HG02943 (cell line): ENCODE results near the gene EZH2.

Source experiments
- ATAC-seq: cut with Tn5 transposase; IDR thresholded peaks from one replicate; pipeline ENCODE4 v1.9.1; 2021; ENCODE audit warnings: mild to moderate bottlenecking, low read depth, moderate library complexity; ENCODE audit not compliant: unreplicated experiment

Gene EZH2

DNA sequence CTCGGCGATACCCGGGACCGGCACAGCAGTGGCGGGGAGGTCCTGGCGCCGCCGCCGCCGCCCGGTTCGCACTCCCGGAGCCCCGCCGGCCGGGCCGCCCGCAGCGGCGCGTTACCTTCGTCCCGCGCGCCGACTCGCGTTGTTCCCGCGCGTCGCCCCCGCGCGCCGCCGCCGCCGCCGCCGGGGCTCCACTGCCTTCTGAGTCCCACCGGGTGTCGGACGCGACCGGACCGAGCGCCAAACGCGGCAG is at the start of gene EZH2:
TSS of gene EZH2 (minus strand) at position 243 of the 250 bp plus-strand sequence. CDS start 36,993 bp downstream, outside the sequence.
- ATAC-seq, result no peak

DNA sequence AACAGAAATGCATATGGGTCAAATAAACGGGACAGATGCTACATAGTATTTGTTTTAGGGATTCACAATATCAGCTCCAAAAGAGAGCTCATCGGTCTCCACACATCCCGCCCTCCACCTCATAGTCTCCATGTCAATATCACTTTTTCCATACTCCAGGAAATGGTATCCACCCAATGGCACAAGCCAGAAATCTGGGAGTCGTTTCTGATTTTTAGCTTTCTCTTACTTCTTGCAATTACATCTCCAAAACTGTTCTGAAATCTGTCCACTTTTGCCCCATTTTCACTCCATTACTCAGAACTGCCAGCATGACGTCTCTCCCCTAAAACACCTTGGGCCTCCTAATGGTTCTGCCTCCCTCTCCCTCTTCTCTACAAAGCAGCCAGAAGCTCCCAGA is 47.4 kb upstream of the EZH2 start:
- ATAC-seq, result no peak

DNA sequence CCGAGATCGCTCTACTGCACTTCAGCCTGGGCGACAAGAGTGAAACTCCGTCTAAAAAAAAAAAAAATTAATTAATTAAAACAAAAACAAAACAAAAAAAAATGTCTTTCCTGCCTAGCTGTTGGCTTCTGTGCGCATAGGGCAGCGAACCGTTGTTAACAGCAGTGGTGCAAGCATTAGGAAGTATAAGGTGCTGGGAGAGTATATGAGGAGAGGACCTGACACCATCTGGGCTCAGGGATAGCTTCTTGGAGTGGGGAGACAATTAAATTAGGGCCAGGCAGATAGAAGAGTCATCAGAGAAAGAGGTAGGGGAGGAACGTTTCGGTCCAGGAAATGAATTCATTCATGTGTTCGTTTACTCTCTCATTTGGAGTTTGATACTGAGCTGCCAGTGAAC is 46.2 kb upstream of the EZH2 start:
- no peak for ATAC-seq

DNA sequence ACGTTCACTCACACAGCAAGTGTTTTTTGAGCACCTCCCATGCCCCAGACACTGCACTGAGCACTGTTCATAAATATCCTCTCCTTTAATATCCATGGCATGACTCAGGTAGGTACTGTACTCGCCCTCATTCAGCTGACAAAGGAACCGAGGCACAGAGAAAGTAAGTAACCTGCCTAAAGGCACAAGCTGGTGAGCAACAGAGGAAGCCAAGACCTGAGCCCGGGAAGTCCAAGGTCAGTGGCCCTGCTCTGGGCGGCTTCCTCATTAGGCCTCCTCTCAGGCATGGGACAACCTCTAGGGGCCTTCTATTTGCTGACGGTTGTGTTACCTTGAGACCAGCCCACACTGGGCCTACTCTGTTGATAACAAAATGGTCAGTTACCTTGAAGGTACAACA is 45.1 kb upstream of the EZH2 start:
- no peak for ATAC-seq

DNA sequence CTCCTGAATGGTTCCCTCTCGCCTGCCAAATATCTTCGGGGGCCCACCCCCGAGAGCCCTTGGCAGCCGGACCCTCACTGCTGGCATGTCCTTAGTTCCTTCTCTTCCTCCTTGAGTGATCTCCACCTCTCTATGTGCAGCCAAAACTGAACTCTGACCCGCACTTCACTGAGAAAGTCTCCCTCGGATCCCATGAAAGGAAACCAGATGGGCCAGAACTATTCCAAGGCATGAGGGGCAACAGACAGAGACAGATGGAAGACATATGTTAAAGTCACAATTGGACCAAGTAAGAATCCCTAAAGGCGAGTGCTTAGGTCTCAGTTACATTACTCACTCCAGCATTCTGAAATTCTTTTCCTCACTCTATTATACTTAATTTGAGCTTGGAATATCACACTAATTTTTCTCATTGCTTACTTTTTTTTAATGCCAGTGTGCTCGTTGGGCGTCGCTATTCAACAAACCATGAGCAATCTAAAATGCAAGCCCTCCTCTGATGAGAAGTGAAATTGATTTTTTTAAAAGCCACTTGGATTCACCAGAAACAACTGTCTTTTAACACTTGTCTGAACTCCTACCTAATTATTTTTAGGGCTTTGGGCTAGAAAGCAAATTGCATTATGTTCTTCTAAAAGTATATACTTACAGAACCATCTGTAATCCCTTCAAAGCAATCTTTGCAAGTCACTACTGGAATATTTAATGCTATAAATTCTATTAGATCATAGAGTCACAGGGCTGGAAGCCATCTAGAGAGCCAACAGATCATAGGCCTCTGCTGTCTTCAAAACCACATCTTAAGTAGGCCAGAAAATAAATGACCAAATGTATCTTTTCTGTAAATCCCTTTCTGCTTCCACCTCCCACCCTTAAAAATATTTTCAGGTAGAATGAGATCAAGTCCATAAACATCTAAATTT is 43.3 kb upstream of the EZH2 start:
- ATAC-seq, result no peak

DNA sequence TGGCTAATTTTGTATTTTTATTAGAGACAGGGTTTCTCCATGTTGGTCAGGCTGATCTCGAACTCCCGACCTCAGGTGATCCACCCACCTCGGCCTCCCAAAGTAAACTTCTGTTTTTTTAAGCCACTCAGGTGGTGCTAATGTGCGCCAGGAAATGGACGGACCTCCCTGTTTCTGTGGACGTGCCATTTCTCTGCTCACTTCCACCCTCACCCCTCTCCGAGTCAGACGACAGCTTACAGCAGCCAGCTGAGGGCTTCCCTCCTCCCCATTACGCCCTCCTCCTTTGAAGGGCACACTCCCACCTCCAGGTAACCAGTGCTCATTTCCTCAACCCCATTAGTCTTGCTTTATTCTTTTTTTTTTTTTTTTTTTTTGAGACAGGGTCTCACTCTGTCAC is 41.7 kb upstream of the EZH2 start:
- no peak for ATAC-seq

DNA sequence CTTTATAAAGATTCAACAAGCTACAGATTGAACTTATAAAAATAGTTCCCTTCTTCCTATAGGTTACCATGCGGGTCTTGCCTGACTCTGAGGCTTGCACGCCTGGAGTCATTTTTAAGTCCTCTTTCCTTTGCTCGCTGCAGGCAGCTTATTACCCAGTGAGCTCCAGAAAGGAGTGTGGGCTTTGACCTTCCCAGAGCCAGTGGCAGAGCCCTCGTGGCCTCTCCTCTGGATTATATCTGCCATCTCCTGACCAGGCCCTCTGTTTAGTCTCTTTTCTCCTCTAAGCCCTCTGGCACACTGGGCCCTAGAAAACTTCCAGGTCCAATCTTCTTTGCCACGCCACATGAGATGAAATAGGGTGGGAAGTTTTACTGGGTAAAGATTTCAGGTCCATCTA is 39.9 kb upstream of the EZH2 start:
- ATAC-seq, result no peak

DNA sequence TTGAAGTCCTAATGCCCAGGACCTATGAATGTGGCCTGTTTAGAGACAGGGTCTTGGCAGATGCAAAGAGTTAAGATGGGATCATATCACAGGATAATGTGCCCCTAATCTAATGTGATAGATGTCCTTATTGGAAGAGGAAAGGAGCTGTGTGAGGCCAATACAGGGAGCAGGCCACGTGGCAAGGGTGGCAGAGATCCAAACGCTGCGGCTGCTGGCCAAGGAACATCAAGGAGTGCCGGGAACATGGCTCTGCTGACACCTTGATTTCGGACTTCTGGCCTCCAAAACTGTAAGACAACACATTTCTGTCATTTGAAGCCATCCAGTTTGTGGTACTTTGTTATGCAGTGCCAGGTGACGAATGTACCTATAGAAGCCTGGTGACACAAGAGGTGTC is 37.7 kb upstream of the EZH2 start:
- ATAC-seq, result no peak

DNA sequence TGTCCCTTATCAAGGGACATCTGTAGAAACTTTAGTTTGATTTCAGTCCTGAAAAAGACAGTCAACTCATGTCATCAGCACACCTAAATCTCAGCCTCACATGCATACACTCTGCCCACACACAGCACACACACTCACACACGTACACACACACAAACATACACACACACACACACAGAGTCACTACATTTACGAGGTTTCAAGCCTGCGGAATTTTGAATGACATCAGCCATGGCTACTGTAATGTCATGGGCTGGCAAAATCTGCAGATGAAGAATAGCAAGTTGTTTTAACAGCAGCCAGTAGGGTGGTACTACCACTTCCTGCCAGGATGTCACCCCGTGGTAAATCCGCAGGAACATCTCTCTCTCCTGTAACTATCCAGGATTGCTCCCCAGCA is 37.1 kb upstream of the EZH2 start:
- no peak for ATAC-seq

DNA sequence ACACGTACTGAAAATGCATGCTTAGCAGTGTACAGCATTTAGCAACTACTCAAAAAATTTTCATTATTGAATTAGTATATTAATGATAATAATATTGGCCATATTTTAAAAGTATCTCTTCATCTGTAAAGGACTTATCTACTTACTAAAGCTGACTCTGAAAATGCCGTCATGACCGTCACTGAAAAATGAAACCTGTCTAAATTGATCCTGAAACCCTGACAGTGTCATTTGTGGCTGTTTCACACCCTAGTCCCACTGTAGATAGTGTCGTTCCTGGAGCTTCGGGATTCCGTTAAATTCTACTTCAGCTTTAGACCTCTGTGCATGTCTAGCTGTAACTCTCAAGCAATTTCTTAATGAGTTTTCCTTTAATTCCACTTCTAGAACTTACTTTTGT is 35.8 kb upstream of the EZH2 start:
- no peak for ATAC-seq

DNA sequence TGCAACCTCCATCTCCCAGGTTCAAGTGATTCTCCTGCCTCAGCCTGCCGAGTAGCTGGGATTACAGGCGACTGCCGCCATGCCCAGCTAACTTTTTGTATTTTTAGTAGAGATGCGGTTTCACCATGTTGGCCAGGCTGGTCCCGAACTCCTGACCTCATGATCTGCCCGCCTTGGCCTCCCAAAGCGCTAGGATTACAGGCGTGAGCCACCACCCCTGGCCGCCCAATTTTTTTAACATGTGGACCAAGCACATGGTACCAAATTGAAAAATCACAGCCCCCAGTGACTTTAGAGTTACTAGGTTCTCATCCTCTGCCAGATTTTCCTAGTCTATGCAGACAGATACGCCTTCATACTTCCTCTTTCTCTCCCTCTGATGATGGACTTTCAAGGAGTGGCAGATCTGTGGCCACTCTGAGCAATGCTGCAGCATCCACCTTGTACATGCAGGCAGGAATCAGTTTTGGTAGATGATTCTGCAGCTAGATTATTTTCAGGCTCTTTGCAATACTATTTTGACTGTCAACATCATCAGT is 34.0 kb upstream of the EZH2 start:
- ATAC-seq, result no peak

DNA sequence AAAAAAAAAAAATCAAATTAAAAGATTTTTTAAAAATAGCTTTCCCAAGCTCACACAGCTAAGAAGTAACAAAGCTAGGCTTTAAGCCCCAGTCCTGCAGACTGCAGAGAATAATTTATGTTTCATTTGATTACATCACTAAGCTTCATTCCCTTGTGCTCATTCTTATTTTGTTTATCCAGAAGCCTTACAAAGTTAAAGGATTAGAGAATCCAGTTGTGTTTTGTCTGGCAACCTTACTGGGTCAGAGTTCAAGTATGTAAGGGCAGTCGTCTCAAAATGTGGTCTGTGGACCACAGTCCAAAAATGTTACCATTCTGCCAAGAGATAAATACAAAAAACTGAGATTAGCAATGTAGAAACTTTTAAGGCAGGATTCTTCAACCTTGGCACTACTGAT is 32.1 kb upstream of the EZH2 start:
- no peak for ATAC-seq

DNA sequence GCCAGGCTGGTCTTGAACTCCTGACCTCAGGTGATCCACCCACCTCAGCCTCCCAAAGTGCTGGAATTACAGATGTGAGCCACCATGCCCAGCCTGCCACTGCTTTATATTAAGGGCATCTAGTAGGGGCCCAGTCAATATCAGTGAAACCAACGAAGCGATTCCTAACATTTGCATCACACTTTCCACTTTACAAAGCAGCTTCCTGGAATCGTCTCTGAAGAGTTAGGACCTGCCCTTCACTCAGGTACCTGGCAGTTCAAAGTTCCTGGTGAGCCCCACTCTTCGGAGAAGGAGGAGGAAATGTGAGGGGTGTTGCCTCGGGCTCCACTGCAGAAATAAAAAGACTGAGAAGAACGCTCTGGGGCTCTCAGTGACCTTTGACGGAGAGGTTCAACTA is 31.1 kb upstream of the EZH2 start:
- no peak for ATAC-seq

DNA sequence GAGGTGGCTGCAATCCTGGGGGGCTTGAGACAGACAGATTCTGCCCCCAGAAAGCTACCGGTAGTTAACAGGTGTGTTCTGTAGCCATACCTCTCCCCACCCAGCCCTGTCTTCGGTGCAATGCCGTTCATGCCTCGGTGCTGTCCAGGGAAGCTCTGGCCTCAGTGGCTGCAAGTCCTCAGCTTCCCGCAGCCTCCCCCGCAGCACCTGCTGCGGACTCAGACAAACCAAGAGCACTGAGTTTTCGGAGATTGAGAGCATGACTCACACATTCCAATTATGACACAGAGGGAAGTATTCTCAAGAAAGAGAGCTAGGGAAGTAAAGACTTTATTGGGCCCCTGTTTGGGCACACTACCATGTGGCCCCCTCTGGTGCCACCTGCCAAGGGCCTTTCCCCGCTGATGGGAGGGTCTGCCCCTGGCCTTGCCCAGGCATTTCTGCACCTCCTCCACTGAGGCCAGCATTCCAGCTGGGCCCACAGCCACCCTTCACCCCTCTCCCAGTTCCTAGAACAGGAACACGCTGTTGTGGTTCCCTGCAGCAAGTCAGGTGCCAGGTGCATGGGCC is 30.2 kb upstream of the EZH2 start:
- no peak for ATAC-seq

DNA sequence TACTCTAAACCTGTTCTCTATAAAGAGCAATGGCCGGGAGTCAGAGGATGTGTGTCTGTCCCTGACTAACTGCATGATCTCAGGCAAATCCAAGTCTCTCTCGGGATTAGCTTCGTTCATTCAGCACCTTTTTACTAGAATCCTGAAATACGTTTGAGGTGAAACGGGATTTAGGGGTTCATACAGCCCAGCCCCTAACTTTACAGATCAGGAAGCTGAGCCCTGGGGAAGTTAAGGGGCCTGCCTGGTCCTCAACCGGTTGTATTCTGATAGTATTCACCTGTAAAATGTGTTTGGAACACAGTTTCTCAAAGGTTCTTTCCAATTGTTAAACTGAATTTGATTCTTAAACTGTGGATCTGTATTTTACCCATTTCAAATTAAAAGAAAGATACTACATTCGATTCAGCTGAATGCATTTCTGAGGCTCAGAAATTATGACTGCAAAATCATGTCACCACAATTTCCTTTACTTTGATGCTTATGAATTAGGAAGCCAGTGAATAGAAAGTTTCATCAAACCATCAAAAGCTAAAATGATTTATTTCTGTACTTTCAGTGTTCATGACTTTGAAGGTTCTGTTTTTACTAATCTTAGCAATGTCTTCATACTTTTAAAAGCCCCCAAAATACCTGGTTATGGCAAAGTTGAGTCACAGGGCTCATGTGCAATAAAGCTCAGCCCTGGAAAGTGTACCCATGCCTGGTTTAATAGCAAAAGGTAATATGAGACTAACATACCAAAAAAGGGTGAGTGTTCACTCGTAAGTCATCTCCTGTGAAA is 28.9 kb upstream of the EZH2 start:
- ATAC-seq, result no peak

DNA sequence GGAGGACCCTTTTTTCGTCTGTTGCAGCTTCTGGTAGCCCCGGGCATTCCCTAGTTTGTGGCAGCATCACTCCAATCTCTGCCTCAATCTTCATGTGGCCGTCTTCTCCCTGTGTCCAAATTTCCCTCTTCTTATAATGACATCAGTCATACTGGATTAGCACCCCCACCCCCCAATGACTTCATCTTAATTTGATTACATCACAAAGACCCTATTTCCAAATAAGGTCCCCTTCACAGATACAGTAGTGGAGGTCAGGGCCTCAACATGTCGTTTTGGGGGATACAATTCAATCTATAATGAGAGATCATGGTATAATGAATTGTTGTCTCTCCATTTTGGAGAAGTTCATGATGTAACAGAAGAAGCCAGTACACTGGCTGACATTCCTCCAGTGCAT is 28.1 kb upstream of the EZH2 start:
- ATAC-seq, result no peak

DNA sequence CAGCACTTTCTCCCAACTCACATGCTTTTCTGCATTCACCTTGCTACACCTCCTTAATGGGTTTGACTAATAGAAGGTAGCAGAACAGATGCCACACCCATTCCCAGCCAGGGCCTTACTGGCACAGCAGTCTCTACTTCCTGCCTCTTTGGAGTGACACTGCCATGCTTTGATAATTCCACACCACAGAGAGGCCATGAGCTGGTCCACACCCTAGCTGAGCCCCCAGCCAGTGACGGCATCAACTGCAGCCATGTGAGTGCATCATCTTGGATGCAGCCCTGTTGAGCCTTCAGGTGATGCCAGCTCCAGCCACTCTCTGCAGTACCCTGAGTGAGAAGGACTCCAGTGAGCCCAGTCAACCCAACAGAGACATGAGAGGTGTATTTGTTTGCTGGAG is 27.5 kb upstream of the EZH2 start:
- ATAC-seq, result no peak

DNA sequence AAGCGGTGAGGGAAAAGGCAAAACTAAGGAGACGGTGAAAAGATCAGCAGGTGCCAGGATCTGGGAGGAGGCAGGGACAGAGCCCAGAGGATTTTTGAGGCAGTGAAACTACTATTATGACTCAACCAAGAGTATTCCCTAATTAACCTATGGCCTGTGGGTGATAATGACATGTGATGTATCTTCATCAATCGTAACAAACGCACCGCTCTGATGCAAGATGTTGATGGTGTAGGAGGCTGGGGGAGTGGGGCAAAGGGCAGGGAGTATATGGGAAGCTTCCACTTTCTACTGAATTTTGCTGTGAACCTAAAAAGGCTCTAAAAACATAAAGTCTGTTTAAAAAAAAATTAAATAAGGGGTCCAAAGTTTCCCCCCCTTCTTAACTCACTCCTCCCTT is 25.5 kb upstream of the EZH2 start:
- no peak for ATAC-seq

DNA sequence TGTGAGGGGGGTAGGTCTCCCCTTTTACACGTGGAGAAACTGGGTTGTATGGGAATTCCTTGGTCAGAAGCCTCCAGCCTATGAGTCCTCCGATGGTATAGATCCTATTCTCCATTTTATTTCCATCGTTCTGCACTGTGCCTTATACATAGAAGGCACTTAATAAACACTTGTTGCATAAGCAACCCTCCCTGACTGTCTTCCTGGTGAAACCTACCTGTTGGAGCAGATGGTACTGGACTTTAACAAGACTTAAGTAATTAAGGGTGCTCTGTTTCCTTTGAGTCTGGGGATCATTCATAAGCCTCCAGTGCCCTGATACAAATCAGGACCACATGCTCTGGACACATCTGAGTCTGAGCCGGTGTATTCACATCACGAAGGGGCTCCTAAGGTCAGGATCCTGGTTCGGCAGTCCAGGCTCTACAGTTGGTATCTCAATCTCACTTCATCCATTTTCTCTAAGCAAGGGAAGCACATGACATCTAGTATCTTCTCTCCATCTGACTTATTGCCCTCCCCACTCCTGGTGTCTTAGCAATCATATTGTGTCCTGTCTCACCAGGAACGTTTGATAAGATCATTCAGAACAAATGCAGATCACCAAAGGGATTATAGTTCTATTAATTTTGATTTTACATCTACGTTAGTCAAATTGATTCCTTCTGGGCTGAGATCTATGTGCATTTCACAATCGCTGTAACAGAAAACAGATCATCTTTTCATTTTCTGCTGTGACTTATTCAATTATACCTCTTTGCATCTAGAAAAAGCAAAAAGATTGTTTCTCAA is 22.8 kb upstream of the EZH2 start:
- ATAC-seq, result no peak

DNA sequence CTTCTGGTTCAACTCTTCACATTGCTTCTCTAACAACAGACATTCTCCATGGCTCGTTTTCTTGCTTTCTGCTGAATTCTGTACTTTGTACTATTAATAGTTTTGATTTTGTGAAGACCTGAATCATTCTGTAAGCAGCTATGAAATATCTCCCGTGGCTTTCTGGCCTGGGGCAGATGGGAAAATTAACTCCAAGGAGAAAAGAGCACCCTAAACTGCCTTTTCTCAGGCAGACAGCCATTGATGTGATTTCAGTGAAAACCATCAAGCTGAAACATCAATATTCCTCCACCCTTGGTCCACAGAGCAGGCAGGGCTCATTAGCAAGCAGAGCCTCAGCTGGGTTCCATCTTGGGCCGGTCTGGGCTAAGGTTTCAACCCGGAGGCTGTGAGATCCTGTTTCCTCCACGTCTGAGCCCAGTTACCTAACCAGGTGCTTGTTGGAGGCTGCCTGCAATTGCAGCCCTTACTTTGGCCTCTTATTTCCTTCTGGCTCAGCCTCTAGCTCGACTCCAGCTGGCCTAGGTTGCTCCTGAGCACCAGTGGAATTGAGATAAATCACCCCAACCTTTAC is 21.1 kb upstream of the EZH2 start:
- ATAC-seq, result no peak
